Activated T-cell treated with anti-CD3 and anti-CD28 coated beads, Interleukin-2, amount 50 U/mL, for 72 hours (primary cell): Measurements from ENCODE around the gene CCDC87. TPM values are rescaled to one million over a fixed set of nuclear protein-coding genes. Genes with fewer than 3 reads are reported as not detected.
A peak's percentile ranks its signal among the peaks of the same experiment; 100 is the strongest.
"Not testable (repeated sequence)": the region's sequence is repeated elsewhere in the genome, so short reads cannot be mapped to it uniquely, and the experiment has no call there.

Source experiments
- ATAC-seq, 2 donors: fragments of 150-1000 bp; cut with Tn5 transposase; replicated peaks in 1 of 2; 2 replicates each; pipeline ENCODE4 v1.10.0; 2021; ENCODE audit warnings: moderate library complexity in 2 of 2, mild to moderate bottlenecking in 1 of 2
- DNase-seq, 2 donors: peaks; one replicate each; pipeline ENCODE4 v3.0.0; 2021 to 2022; ENCODE audit warnings: mixed read lengths in 1 of 2
- H3K27ac Mint-ChIP-seq: one replicate; pipeline ENCODE4 v1.8.0; 2022; ENCODE audit warnings: mild to moderate bottlenecking, moderate library complexity, mixed read lengths
- H3K27me3 Mint-ChIP-seq: one replicate; pipeline ENCODE4 v1.8.0; 2022; ENCODE audit warnings: low read depth, mixed read lengths
- H3K36me3 Mint-ChIP-seq, 2 donors: one replicate each; pipeline ENCODE4 v1.8.0; 2022; ENCODE audit warnings: mixed read lengths in 2 of 2, mild to moderate bottlenecking in 1 of 2; ENCODE audit not compliant: insufficient read depth in 2 of 2
- H3K4me1 Mint-ChIP-seq: one replicate; pipeline ENCODE4 v1.8.0; 2022; ENCODE audit warnings: low read depth, mixed read lengths
- H3K4me3 Mint-ChIP-seq, 2 donors: one replicate each; pipeline ENCODE4 v1.8.0; 2022; ENCODE audit warnings: mild to moderate bottlenecking in 2 of 2, mixed read lengths in 2 of 2, moderate library complexity in 2 of 2
- H3K9me3 Mint-ChIP-seq, 2 donors: one replicate each; pipeline ENCODE4 v1.8.0; 2022; ENCODE audit warnings: mixed read lengths in 2 of 2
- total RNA-seq, 2 donors: library from RNA; stranded (reverse); gene quantifications; one replicate each; pipeline ENCODE4 v1.2.3, GENCODE V29; 2022

The CCDC87 gene
- total RNA-seq, 2 donors from 2014 or later, result 0.10 to 0.21 TPM

DNA sequence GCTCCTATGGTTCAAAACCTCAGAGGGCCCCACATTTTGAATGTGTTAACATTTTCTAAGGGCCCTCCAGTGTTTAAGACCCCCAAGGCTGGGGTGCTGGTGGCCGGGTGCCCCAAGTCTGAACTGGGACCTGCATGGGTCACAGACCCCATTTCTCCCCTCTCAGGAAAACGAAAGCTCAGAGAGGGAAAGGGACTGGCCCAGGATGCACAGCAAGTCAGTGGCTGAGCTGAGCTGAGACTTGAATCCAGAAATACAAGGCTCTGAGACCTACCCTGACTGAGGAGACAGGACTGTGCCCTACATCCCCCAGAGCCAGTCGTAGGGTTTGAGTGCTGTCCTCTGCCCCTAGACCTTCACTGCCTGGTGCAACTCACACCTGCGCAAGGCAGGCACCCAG, 42.0 kb downstream of the CCDC87 start:
- no peak for ATAC-seq
- Mint-ChIP-seq H3K9me3 (no peaks in the 10 kb centered on the region), H3K4me1 (peaks cover 6% of the 10 kb centered on the region)

DNA sequence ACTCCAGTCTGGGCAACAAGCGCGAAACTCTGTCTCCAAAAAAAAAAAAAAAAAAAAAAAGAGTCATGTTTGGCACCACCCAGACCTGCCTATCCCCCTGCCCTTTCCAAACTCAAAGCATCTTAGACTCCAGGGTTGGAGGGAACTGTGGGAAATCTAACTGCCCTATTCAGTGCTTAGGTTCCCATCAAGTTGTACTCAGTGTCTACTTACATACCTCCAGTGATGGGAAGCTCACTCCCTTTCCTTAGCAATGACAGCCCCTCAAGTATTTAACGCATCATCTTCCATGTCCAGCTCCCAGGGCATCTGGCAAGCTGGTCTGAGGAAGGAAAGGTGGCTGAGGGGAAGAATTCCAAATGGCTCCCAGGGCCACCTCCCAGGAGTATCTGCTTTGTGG, 43.2 kb downstream of the CCDC87 start:
- Mint-ChIP-seq H3K4me3 (no peak overlapping the region), H3K27ac (no peak overlapping the region), H3K27me3 (peaks cover 10% of the 10 kb centered on the region), H3K9me3 (no peaks in the 10 kb centered on the region), H3K36me3 (no peaks in the 10 kb centered on the region), H3K4me1 (peaks cover 12% of the 10 kb centered on the region)
- DNase-seq (no peak), ATAC-seq (no peak)

More for the DNA sequence above, 42.0 kb downstream of the CCDC87 start:
- Mint-ChIP-seq H3K4me3 (no peak overlapping the region), H3K27me3 (peaks cover 10% of the 10 kb centered on the region), H3K36me3 (no peaks in the 10 kb centered on the region), H3K27ac (no peak overlapping the region)
- DNase-seq, result no peak

DNA sequence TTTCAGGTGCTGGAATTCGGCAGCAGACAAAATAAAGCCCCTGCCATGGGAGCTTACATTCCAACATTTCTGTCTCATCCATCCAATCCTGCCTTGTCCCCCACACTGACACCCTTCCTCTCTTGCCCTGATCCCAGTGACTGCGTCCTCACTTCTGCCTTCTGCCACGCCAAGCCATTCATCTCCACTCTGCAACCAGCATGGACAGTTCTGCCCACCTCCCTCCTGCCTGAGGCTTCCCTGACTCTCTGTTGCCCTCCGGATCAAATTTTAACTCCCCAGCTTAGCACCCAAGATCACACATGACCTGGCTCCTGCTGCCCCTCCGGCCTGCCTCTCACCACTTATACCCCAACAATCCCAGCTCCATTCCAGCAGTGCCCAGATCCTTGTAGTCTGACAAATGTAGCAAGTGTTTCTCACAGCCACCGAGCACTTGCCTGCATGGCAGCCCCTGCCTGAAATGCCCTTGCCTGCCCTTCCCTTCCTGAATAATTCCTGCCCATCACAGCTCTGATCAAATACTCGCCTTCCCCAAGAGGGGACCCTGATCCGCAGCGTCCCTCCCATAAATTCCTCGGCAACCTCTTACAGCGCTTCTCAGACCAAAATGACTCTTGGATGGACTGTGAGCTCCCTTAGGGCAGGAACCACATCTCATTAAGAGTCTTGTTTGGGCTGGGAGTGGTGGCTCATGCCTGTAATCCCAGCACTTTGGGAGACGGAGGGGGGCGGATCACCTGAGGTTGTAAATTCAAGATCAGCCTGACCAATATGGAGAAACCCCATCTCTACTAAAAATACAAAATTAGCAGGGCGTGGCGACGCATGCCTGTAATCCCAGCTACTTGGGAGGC, 43.9 kb downstream of the CCDC87 start:
- Mint-ChIP-seq H3K4me1 (peaks cover 18% of the 10 kb centered on the region), H3K27ac (no peak overlapping the region), H3K36me3 (no peaks in the 10 kb centered on the region), H3K27me3 (peaks cover 10% of the 10 kb centered on the region), H3K4me3 (no peak overlapping the region), H3K9me3 (no peaks in the 10 kb centered on the region)
- no peak for ATAC-seq
- DNase-seq, result no peak

DNA sequence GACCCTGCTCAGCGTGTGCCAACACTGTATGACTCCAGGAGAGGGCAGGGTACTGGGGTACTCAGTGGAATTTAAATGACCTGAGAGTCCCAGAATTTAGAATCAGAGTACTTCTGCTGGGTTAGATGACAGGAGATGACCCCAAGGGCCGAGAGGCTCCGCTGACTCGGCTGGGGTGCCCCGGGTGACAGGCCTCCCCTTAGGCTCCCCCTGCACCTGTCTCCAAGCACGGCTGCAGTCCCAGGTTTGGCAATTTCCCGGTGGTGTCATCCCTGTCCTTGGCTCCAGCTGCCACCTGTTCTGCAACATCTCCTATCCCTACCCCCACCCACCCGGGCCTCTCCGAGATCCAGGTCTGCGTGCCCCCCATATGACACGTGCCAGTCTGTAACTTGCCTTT, 44.8 kb downstream of the CCDC87 start:
- H3K4me1 Mint-ChIP-seq, result peaks cover 26% of the 10 kb centered on the region
- H3K36me3 Mint-ChIP-seq, result no peaks in the 10 kb centered on the region
- peaks cover 10% of the 10 kb centered on the region for H3K27me3 Mint-ChIP-seq
- no peak for DNase-seq
- no peak overlapping the region for H3K4me3 Mint-ChIP-seq
- no peaks in the 10 kb centered on the region for H3K9me3 Mint-ChIP-seq
- no peak overlapping the region for H3K27ac Mint-ChIP-seq
- ATAC-seq, result no peak

DNA sequence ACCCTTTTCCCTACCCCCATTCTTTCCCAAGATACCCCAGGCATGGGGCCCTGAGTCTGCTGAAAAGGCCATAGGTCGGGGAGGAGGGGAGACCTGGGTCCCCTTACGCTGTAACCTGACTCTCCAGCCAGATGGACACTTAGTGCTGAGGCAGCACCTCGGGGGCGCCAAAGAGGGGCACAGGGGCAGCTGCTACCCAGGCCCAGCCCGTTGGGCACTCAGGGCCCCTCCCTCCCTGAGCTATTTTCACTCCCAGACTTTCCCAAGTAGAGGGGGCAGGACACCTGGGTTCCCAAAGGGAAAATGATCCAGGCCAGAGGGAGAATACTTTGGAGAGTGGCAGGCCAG, 45.2 kb downstream of the CCDC87 start:
- H3K9me3 Mint-ChIP-seq, result no peaks in the 10 kb centered on the region
- DNase-seq (no peak), ATAC-seq (no peak)
- peaks cover 30% of the 10 kb centered on the region for H3K4me1 Mint-ChIP-seq
- no peak overlapping the region for H3K27ac Mint-ChIP-seq
- no peak overlapping the region for H3K4me3 Mint-ChIP-seq
- H3K36me3 Mint-ChIP-seq, result no peaks in the 10 kb centered on the region
- H3K27me3 Mint-ChIP-seq, result peaks cover 10% of the 10 kb centered on the region

DNA sequence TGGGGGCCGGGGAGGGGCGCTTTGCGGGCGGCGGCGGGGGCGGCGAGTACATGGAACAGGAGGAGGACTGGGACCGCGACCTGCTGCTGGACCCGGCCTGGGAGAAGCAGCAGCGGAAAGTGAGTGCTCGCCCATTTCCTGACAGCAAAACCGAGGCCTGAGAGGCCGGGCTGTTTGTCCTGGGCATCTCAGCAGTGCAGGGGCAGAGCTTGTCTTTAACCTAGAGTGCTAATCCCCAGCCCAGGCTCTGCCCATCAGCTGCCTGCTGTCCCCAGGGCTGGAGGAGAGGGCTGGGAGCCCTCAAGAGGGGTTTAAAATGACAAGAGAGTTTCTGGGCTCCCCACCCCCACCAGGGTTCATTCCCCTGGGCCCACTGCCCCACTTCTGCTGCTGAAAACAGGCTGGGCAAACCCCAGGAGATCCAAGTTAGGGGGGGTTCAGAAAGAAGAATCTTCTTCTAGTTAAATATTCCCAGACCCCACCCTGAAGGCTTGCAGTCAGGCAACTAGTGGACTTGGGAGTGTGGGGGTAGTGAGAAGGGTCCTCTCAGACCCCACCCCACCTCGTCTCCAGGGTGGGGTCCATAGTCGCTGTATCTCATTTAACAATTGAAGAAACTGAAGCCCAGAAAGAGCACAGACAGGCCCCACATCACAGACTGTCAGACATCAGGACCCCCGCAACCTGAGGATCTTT, 45.7 kb downstream of the CCDC87 start:
- Mint-ChIP-seq H3K4me1 (peaks cover 35% of the 10 kb centered on the region), H3K36me3 (peaks cover 2 to 3% of the 10 kb centered on the region in 2 donors), H3K4me3 (peak overlapping the region; percentile 88 to 98), H3K27me3 (peaks cover 10% of the 10 kb centered on the region), H3K27ac (no peak overlapping the region), H3K9me3 (no peaks in the 10 kb centered on the region)
- no peak for DNase-seq
- ATAC-seq, result no peak

DNA sequence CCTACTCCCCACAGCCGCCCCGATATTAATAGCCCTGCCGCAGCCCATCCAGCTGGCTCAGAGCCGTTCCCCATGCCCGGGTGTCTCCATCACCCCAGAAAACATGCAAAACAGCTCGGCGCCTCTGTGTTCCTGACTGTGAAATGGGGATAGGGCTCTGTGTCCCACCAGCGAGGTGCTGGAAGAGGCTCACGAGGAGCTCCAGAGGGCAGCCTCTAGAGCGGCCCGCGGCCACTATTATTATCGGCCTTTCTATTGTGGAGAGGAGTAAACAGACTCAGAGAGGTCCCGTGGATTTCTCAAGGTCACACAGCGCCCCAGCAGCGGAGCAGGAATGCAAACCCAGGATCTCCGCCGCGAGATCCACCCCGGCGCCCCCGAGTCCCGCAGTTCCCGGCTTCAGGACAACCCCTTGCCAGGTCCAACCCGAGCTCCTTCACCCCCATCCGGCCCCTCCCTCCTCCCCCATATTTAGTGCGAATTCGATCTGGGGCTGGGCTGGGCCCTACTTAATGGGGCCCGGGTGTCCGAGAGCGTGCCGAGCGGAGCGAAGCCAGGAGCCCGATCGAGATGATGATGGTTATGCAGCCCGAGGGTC, 46.4 kb downstream of the CCDC87 start, which contains the start of gene ACTN3:
Gene ACTN3, plus strand, starts transcription at position 536 of the 598 bp plus-strand sequence. Its CDS starts 35 bp downstream, at position 571.
- peaks cover 10% of the 10 kb centered on the region for H3K27me3 Mint-ChIP-seq
- no peak within 1 kb of the TSS for H3K27ac Mint-ChIP-seq
- ATAC-seq (no peak), DNase-seq (no peak)
- peak within 1 kb of the TSS; percentile 88 to 98 for H3K4me3 Mint-ChIP-seq
- peaks cover 36% of the 10 kb centered on the region for H3K4me1 Mint-ChIP-seq
- H3K9me3 Mint-ChIP-seq, result no peaks in the 10 kb centered on the region
- H3K36me3 Mint-ChIP-seq, result peaks cover 3 to 7% of the 10 kb centered on the region in 2 donors

DNA sequence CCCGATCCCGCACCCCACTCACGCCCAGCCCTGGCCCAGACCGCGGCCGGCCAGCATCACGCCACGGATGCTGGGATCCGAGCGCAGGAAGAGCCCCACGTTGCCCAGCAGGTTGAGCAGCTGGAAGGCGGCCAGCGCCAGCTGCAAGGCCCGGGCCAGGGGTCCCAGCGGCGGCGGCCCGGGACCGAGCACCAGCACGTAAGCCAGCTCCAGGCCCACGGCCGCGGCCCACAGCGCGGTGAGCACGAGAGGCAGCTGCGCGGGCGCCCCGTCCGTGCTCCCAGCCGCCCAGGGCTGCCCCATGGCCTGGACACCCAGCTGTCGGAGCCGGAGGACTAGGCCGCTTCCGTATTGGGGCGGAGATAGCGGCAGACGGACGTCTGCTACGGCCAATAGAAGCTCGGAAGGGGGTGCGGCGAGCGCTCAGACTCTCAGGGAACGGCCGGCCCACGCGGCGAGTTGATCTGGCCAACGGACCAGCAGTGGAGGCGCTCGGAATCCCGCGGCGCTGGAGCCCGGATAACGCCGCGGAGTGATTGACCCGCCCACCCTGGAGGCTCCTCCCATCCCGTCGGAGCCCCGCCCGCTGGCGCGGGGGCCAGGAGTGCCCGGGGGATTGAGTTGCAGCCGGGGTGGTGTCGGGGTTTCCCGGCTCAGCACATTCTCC, 47.0 kb downstream of the CCDC87 start, which contains the start of gene ZDHHC24:
Gene ZDHHC24, minus strand, starts transcription at position 348 of the 667 bp plus-strand sequence. Its CDS starts 45 bp downstream, at position 303.
- H3K9me3 Mint-ChIP-seq, result no peaks in the 10 kb centered on the region
- H3K27ac Mint-ChIP-seq, result peak within 1 kb of the TSS; percentile 95
- H3K4me3 Mint-ChIP-seq, result peak within 1 kb of the TSS; percentile 88 to 98
- ATAC-seq (peak; percentile 89 to 90), DNase-seq (peak; percentile 92 to 95)
- peaks cover 36% of the 10 kb centered on the region for H3K4me1 Mint-ChIP-seq
- peaks cover 5 to 10% of the 10 kb centered on the region in 2 donors for H3K36me3 Mint-ChIP-seq
- H3K27me3 Mint-ChIP-seq, result peaks cover 10% of the 10 kb centered on the region

DNA sequence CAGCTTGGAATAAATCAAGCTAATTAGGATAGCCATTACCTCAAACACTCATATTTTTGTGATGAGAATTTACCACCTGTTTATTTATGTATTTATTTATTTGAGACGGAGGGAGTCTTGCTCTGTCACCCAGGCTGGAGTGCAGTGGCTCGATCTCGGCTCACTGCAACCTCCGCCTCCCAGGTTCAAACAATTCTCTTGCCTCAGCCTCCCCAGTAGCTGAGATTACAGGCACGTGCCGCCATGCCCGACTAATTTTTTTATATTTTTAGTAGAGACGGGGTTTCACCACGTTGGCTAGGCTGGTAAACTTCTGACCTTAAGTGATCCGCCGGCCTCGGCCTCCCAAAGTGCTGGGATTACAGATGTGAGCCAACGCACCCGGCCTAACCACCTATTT, 47.9 kb downstream of the CCDC87 start:
- H3K9me3 Mint-ChIP-seq, ATAC-seq, H3K27me3 Mint-ChIP-seq, DNase-seq: not testable (repeated sequence)
- peaks cover 5 to 10% of the 10 kb centered on the region in 2 donors for H3K36me3 Mint-ChIP-seq
- H3K4me1 Mint-ChIP-seq, result peaks cover 36% of the 10 kb centered on the region
- H3K27ac Mint-ChIP-seq, result peak overlapping the region; percentile 95
- peak overlapping the region; percentile 88 to 98 for H3K4me3 Mint-ChIP-seq

DNA sequence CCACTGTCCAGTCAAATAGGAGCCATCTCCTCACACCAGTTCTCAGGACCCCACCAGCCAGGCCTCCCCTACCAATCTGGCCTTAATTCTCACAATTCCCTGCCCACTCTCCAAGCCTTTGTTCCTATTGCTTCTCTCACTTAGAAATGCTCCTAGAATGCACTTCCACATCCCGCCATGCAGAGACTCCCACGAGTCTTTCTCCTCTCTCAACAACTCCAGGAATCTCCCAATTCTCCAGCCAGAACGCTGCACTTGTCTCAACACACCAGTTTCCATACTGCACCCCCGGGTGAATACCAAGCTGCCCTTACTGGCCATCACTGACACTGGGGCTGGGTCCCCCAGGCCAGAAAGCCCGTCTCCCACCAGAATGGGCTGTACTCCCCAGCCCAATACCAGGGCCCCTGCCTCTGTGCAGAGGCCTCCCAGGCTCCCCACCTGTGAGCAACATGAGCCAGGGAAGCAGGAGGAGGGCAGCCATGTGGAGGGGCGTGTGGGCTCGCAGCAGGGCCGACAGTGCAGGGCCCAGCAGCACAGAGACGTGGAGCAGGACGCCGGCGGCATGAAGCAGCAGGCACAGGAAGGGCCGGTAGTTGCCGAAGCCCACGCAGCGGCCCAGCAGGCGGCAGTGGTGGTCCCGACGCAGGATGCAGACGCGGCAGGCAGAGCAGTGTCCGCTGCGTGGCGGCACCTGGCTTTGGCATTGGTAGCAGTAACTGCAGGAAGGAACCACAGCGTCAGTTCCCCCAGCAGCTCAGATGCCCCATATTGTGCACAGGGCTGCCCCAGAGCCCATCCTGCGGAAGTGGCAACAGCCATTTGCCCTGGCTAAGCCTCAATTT, 49.4 kb downstream of the CCDC87 start:
- Mint-ChIP-seq H3K27ac (peak overlapping the region; percentile 90), H3K4me1 (peaks cover 36% of the 10 kb centered on the region)

DNA sequence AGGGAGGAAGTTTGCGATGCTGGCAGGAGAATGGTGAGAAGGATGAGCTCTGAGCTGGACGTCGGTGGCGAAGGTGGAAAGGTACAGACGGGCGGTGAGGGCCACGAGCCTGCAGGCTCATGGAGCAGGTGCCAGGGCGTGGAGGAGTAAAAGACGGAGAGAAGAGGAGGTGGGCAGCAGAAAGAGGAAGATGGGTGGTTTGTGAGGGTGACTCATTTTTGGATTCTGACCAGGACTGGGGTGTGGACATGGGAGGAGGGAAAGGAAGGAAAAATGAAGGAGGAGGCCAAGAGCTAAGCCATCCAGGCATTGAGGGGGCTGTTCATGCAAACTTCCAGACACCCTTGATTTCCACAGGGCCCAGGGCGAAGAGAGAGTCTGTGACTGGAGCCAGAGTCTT, 50.5 kb downstream of the CCDC87 start:
- Mint-ChIP-seq H3K4me3 (peak overlapping the region in 1 of 2 donors; percentile 15), H3K4me1 (peaks cover 36% of the 10 kb centered on the region), H3K27ac (no peak overlapping the region), H3K36me3 (peaks cover 5 to 11% of the 10 kb centered on the region in 2 donors), H3K27me3 (no peaks in the 10 kb centered on the region), H3K9me3 (no peaks in the 10 kb centered on the region)
- no peak for DNase-seq
- no peak for ATAC-seq

More for the DNA sequence above, 49.4 kb downstream of the CCDC87 start:
- H3K4me3 Mint-ChIP-seq, result peak overlapping the region; percentile 58 to 74
- H3K9me3 Mint-ChIP-seq, result no peaks in the 10 kb centered on the region
- peaks cover 5 to 10% of the 10 kb centered on the region in 2 donors for H3K36me3 Mint-ChIP-seq
- ATAC-seq (peak; percentile 62 to 63), DNase-seq (peak; percentile 72 to 74)
- peaks cover 3% of the 10 kb centered on the region for H3K27me3 Mint-ChIP-seq

DNA sequence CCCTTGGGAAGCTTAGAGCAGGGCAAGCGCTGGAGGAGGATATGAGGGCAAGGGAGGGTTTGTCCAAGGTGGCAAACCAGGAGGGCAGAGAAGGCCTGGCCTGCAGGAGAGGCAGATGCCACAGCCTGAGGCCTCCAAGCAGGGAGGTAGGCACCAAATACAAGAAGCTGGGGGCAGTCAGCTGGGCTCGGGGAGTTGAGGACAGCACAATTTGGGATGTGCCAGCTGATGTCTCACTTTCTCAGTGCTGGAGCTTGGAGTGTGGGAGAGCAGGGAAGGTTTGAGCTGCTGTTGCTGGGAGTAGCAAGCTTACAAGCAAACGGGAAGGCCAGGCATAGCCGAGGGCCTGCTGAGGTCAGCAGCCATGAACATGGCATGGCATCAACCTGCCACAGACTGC, 51.0 kb downstream of the CCDC87 start:
- no peaks in the 10 kb centered on the region for H3K27me3 Mint-ChIP-seq
- H3K9me3 Mint-ChIP-seq, result no peaks in the 10 kb centered on the region
- peaks cover 5 to 12% of the 10 kb centered on the region in 2 donors for H3K36me3 Mint-ChIP-seq
- no peak overlapping the region for H3K27ac Mint-ChIP-seq
- H3K4me3 Mint-ChIP-seq, result peak overlapping the region in 1 of 2 donors; percentile 15
- ATAC-seq, result no peak
- DNase-seq, result no peak
- H3K4me1 Mint-ChIP-seq, result peaks cover 36% of the 10 kb centered on the region
